SJSA1 (cell line): Measurements from ENCODE around the gene ZFP14. TPM values are rescaled to one million over a fixed set of nuclear protein-coding genes. Genes with fewer than 3 reads are reported as not detected.
"Not testable (repeated sequence)": the region's sequence is repeated elsewhere in the genome, so short reads cannot be mapped to it uniquely, and the experiment has no call there.

Experiments
- DNase-seq, 2 experiments: peaks; one replicate each; pipeline ENCODE4 v3.0.0-alpha.2; 2015 to 2020; ENCODE audit warnings: low spot score in 2 of 2, low read depth in 1 of 2
- H3K27ac ChIP-seq: fragments of 250-450 bp; sonication (Bioruptor Pico); 2 replicates; pipeline ENCODE4 v1.5.1; 2020; ENCODE audit warnings: mild to moderate bottlenecking, moderate library complexity
- H3K27me3 ChIP-seq: fragments of 250-450 bp; sonication (Bioruptor Pico); replicated peaks from 2 replicates; pipeline ENCODE4 v1.5.1; 2020; ENCODE audit warnings: mild to moderate bottlenecking, moderate library complexity
- H3K36me3 ChIP-seq: fragments of 250-450 bp; sonication (Bioruptor Pico); 2 replicates; pipeline ENCODE4 v1.5.1; 2020; ENCODE audit warnings: mild to moderate bottlenecking
- H3K4me1 ChIP-seq: fragments of 250-450 bp; sonication (Bioruptor Pico); replicated peaks from 2 replicates; pipeline ENCODE4 v1.6.1; 2021; ENCODE audit warnings: mild to moderate bottlenecking
- H3K4me3 ChIP-seq: fragments of 250-450 bp; sonication (Bioruptor Pico); 2 replicates; pipeline ENCODE4 v1.5.1; 2020; ENCODE audit warnings: mild to moderate bottlenecking
- H3K9me3 ChIP-seq: fragments of 250-450 bp; sonication (Bioruptor Pico); replicated peaks from 2 replicates; pipeline ENCODE4 v1.5.1; 2020; ENCODE audit warnings: mild to moderate bottlenecking
- total RNA-seq: library from RNA; depleted of rRNA; stranded (reverse); fragments of >200 nt; shearing (Covaris generic); gene quantifications from 2 replicates; pipeline ENCODE4 v1.2.3, GENCODE V29; 2014

The ZFP14 gene
- total RNA-seq, 1 experiment from 2014 or later = 1.2 TPM

DNA sequence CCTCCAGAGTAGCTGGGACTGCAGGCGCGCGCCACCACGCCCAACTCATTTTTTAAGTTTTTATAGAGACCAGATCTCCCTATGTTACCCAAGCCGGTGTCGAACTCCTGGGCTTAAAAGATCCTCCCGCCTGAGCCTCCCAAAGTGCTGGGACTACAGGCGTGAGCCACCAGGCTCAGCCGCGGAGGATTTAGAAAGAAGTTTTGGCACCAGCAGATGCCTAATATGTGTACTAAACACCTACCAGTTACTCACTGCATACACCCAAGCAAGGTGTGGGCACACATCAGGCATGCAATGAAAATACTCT lies 464 bp upstream of the ZFP14 start:
- H3K9me3 ChIP-seq = peaks cover 6% of the 10 kb centered on the region; the same call in 1 of the 2 replicates
- H3K4me3 ChIP-seq = peak overlapping the region; percentile 52
- H3K4me1 ChIP-seq = no peaks in the 10 kb centered on the region
- no peak for DNase-seq
- H3K27ac ChIP-seq = no peak overlapping the region
- no peaks in the 10 kb centered on the region for H3K27me3 ChIP-seq
- no peaks in the 10 kb centered on the region for H3K36me3 ChIP-seq

- Histone ChIP-seq H3K4me3 (no peak overlapping the region), H3K9me3 (peaks cover 6% of the 10 kb centered on the region; the same call in 1 of the 2 replicates), H3K36me3 (no peaks in the 10 kb centered on the region), H3K4me1 (no peaks in the 10 kb centered on the region), H3K27ac (no peak overlapping the region), H3K27me3 (no peaks in the 10 kb centered on the region)
- DNase-seq = no peak
These were observed 1.3 kb downstream of the ZFP14 start for GRCh38 chr19:36377541-36378178.

DNA sequence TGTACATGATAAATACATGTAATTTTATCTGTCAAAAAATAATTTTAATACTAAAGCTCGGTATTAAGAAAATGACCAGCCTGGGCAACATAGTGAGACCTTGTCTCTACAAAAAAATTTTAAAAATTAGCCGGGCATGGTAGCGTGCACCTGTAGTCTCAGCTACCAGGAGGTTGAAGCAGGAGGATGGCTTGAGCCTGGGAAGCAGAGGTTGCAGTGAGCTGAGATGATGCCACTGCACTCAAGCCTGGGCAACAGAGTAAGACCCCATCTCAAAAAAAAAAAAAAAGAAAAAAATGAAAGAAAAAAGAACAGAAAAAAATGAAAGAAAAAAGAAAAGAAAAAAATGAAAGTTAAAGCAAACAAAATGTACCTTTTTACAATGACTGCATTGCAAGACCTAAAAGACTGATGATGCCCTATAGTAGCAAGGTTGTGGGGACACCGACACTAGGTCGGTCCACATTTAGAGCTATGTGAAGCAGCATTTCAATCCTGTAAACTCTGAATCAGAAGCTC lies 5.3 kb downstream of the ZFP14 start:
- DNase-seq = no peak
- Histone ChIP-seq H3K4me3 (no peak overlapping the region), H3K36me3 (no peaks in the 10 kb centered on the region), H3K27ac (no peak overlapping the region), H3K27me3 (no peaks in the 10 kb centered on the region), H3K9me3 (peaks cover 7% of the 10 kb centered on the region; the same call in 1 of the 2 replicates), H3K4me1 (no peaks in the 10 kb centered on the region)

DNA sequence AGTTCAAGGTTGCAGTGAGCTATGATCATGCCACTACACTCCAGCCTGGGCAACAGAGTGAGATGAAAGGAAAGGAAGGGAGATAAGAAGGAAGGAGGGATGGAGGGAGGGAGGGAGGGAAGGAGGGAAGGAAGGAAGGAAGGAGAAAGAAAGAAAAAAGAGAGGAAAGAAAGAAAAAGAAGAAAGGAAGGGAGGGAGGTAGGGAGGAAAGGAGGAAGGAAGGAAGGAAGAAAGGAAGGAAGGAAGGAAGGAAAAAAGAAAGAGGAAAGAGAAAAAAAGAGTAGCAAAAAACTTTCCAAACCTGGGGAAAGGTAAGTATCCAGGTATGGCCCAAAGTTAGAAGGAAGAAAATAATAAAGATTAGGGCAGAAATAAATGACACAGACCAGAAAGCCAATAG lies 7.1 kb downstream of the ZFP14 start:
- no peaks in the 10 kb centered on the region for H3K36me3 ChIP-seq
- H3K27me3 ChIP-seq = no peaks in the 10 kb centered on the region
- H3K4me3 ChIP-seq = no peak overlapping the region
- peaks cover 7% of the 10 kb centered on the region; the same call in 1 of the 2 replicates for H3K9me3 ChIP-seq
- no peak for DNase-seq
- no peaks in the 10 kb centered on the region for H3K4me1 ChIP-seq
- H3K27ac ChIP-seq = no peak overlapping the region

DNA sequence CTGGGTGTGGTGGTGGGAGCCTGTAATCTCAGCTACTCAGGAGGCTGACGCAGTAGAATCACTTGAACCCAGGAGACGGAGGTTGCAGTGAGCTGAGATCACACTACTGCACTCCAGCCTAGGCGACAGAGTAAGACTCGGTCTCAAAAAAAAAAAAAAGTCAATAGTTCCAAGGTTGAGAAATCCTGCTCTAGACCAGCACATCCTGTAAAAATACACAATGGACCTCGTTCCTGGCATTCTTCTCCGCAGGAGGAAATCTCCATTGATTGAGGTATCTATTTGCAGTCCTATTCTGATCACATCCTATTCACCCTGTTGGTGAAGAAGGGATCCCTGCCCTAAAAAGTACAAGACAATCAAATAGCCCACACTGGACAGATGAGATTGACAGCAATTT lies 15.2 kb downstream of the ZFP14 start:
- H3K9me3 ChIP-seq = peaks cover 4% of the 10 kb centered on the region; the same call in 1 of the 2 replicates
- H3K27ac ChIP-seq = no peak overlapping the region
- no peaks in the 10 kb centered on the region for H3K27me3 ChIP-seq
- DNase-seq = no peak
- no peaks in the 10 kb centered on the region; the same call in 1 of the 2 replicates for H3K36me3 ChIP-seq
- no peaks in the 10 kb centered on the region for H3K4me1 ChIP-seq
- H3K4me3 ChIP-seq = no peak overlapping the region

DNA sequence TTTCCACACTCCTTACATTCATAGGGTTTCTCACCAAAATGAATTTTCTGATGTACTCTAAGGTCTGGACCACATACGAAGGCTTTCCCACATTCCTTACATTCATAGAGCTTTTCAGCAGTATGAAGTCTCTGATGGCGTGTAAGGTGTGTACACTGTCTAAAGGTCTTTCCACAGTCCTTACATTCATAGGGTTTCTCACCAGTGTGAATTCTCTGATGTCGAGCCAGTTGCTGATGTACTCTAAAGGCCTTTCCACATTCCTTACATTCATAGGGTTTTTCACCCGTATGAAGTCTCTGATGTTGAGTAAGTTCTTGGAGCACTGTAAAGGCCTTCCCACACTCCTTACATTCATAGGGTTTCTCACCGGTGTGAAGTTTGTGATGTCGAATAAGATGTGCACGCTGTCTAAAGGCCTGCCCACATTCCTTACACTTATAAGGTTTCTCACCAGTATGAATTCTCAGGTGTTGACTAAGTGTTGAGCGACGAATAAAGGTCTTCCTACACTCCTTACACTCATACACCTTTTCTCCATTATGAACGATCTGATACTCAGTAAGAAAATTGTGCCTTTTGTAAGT lies 38.1 kb downstream of the ZFP14 start:
- Histone ChIP-seq H3K4me3 (no peak overlapping the region), H3K9me3 (peaks cover 36% of the 10 kb centered on the region), H3K36me3 (no peaks in the 10 kb centered on the region), H3K27ac (no peak overlapping the region), H3K4me1 (no peaks in the 10 kb centered on the region), H3K27me3 (no peaks in the 10 kb centered on the region)
- no peak for DNase-seq

DNA sequence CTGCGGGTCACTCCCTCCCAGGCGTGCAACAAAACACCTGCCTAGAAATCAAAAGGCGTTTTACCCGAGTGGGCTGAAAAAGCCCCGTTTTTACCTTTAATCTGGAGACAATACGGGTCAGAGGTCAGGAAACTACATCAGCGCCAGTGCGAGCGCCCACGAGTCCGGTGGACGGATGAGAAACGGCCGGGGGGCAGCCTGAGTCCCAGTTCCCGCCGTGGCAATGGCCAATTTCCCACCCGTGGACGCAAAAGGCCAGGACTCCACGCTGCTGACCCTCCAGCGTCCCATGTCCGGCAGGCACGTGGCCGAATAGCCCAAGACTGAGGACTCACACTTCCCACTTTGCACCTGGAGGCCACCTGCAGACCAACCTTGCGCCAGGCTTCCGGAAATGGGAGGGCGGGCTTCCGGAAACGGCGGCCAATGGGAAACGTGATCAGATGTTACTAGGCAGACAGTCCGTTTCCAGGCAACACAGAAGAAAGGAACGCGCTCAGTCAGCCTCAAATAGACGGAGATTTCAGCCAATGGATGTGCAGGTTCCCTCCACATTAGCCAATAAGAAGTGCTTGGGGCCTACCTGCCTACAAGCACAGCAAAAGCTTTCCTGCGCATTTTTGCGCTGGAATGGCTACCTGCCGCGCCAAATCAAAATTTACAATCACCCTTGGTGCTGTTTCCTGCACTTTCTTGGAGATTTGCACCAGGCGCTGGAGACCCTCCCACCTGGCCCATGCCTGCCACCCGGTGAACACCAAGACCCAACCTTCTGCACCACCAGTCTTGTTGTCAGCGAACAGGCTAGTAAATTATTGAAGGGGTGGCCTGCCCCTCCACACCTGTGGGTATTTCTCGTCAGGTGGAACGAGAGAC lies 47.4 kb downstream of the ZFP14 start:
- H3K27ac ChIP-seq = no peak overlapping the region
- DNase-seq = no peak
- H3K9me3 ChIP-seq = peaks cover 5% of the 10 kb centered on the region; the same call in 1 of the 2 replicates
- H3K4me1 ChIP-seq = no peaks in the 10 kb centered on the region
- no peak overlapping the region for H3K4me3 ChIP-seq
- H3K36me3 ChIP-seq = no peaks in the 10 kb centered on the region
- H3K27me3 ChIP-seq = no peaks in the 10 kb centered on the region

GRCh38 chr19:36330216-36330615 lies 48.8 kb downstream of the ZFP14 start:
- Histone ChIP-seq H3K27ac (no peak overlapping the region), H3K4me1 (no peaks in the 10 kb centered on the region), H3K36me3 (no peaks in the 10 kb centered on the region), H3K27me3 (no peaks in the 10 kb centered on the region), H3K9me3 (peaks cover 2% of the 10 kb centered on the region; the same call in 1 of the 2 replicates), H3K4me3 (no peak overlapping the region)
- DNase-seq = no peak

DNA sequence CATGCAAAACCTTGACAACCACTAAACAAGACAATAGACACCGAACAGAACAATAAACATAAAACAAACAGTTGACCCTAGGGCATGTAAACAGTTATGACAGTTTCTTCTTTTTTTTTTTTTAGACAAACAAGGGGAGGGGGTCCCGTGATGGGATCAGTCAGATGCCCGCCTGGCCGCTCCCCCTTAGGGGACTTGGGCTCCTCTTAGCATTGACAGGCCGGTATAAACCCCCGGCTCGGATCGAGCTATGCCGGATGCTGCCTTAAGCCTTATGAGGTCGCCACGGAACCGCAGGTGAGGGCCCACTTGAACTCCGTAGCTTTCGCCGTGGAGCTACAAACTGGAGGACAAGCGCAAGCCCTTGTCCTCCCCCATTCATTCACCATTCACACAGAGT lies 49.5 kb downstream of the ZFP14 start:
- not testable (repeated sequence) for DNase-seq, H3K36me3 ChIP-seq, H3K27ac ChIP-seq, H3K4me3 ChIP-seq, H3K4me1 ChIP-seq, H3K9me3 ChIP-seq, H3K27me3 ChIP-seq

- not testable (repeated sequence) for H3K9me3 ChIP-seq, H3K36me3 ChIP-seq, DNase-seq, H3K27ac ChIP-seq, H3K4me1 ChIP-seq, H3K4me3 ChIP-seq, H3K27me3 ChIP-seq
These were observed 52.4 kb downstream of the ZFP14 start for GRCh38 chr19:36326649-36327048.

DNA sequence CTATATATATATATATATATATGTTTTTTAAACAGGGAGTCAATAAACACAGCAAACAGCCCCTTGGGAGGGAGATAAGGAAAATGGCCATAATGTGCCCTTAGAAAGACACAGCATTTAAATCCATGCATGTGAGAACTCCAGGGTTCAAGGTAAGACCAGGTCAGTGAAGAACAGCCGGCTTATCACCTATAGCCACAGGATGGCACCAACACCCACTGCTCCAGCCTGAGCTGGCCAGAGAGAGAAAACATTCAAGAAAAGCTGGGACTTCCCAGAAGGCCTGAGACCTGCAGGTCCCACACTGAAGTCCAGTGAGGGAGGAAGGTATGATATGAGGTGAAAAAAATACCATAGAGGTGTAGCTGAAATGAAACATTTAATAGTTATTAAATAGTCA lies 63.8 kb downstream of the ZFP14 start:
- not testable (repeated sequence) for H3K4me1 ChIP-seq, H3K27me3 ChIP-seq, H3K36me3 ChIP-seq, DNase-seq, H3K4me3 ChIP-seq, H3K27ac ChIP-seq, H3K9me3 ChIP-seq

- H3K9me3 ChIP-seq, H3K4me1 ChIP-seq, H3K27me3 ChIP-seq, H3K36me3 ChIP-seq, DNase-seq, H3K4me3 ChIP-seq, H3K27ac ChIP-seq: not testable (repeated sequence)
These were observed 64.9 kb downstream of the ZFP14 start for GRCh38 chr19:36314053-36314452.

- not testable (repeated sequence) for H3K4me1 ChIP-seq, H3K4me3 ChIP-seq, H3K27ac ChIP-seq, H3K36me3 ChIP-seq, DNase-seq, H3K27me3 ChIP-seq, H3K9me3 ChIP-seq
These were observed 67.8 kb downstream of the ZFP14 start for GRCh38 chr19:36311098-36311760.
